KMS-11 (cell line): ENCODE data around the gene ATAD3A.
"Not testable (repeated sequence)": the region's sequence is repeated elsewhere in the genome, so short reads cannot be mapped to it uniquely, and the experiment has no call there.

ENCODE experiments used
- H2AFZ ChIP-seq: fragments of 200-600 bp; sonication (generic); 2 replicates; pipeline ENCODE4 v1.6.1; 2016; ENCODE audit warnings: antibody characterized with exemption, mixed run types, low read depth
- H3K27ac ChIP-seq: fragments of 200-600 bp; sonication (generic); 2 replicates; pipeline ENCODE4 v1.6.1; 2016; ENCODE audit warnings: mild to moderate bottlenecking, mixed run types
- H3K27me3 ChIP-seq: fragments of 200-600 bp; sonication (generic); 2 replicates; pipeline ENCODE4 v1.6.1; 2017; ENCODE audit warnings: mild to moderate bottlenecking, low read depth, mixed run types, moderate library complexity; ENCODE audit not compliant: insufficient read depth
- H3K36me3 ChIP-seq: fragments of 200-600 bp; sonication (generic); 2 replicates; pipeline ENCODE4 v1.6.1; 2017; ENCODE audit warnings: mild to moderate bottlenecking, mixed run types; ENCODE audit not compliant: insufficient read depth
- H3K4me1 ChIP-seq: fragments of 200-600 bp; sonication (generic); 2 replicates; pipeline ENCODE4 v1.6.1; 2016; ENCODE audit warnings: mild to moderate bottlenecking, low read depth, mixed run types; ENCODE audit not compliant: poor library complexity, severe bottlenecking
- H3K4me2 ChIP-seq: fragments of 200-600 bp; sonication (generic); 2 replicates; pipeline ENCODE4 v1.7.0; 2016; ENCODE audit warnings: mild to moderate bottlenecking, mixed run types
- H3K4me3 ChIP-seq: fragments of 200-600 bp; sonication (generic); IDR thresholded peaks from 2 replicates; pipeline ENCODE4 v1.6.1; 2017; ENCODE audit warnings: low read depth, low read length, mixed read lengths; ENCODE audit not compliant: insufficient read depth
- H3K79me2 ChIP-seq: fragments of 200-600 bp; sonication (generic); 2 replicates; pipeline ENCODE4 v1.6.1; 2016; ENCODE audit warnings: low read depth, mixed run types; ENCODE audit not compliant: insufficient read depth
- H3K9ac ChIP-seq: fragments of 200-600 bp; sonication (generic); 2 replicates; pipeline ENCODE4 v1.6.1; 2016; ENCODE audit warnings: mild to moderate bottlenecking, mixed run types
- H4K20me1 ChIP-seq: fragments of 200-600 bp; sonication (generic); 2 replicates; pipeline ENCODE4 v1.6.1; 2016; ENCODE audit warnings: mild to moderate bottlenecking, mixed run types; ENCODE audit not compliant: insufficient read depth
- CTCF ChIP-seq: fragments of 200-600 bp; sonication (generic); conservative IDR thresholded peaks from 2 replicates; pipeline ENCODE4 v1.6.1; 2017; ENCODE audit warnings: low read depth, mild to moderate bottlenecking, antibody characterized with exemption, low read length, moderate library complexity, mixed read lengths

Gene ATAD3A

DNA sequence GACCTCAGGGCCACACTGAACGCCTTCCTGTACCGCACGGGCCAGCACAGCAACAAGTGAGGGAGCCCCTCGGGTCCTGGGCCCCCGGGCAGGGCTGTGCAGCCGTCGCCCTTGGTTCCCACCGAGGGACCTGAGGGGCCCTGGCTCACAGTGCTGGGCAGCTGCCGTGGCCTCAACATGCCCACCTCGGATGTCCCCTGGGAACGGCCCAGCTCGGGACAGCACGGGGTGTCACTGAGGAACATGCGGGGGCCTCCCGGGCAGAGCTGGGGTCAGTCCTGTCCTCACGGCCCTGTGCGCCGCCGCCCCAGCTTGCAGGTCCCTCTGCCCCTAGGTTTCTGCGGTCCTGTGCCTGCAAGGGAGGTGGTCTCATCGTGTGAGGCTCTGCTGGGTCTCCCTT lies 14.5 kb downstream of the ATAD3A start:
- not testable (repeated sequence) for H2AFZ ChIP-seq, H3K9ac ChIP-seq, H3K27me3 ChIP-seq, H3K4me2 ChIP-seq, H3K36me3 ChIP-seq, H4K20me1 ChIP-seq, H3K4me3 ChIP-seq, H3K4me1 ChIP-seq, H3K27ac ChIP-seq, H3K79me2 ChIP-seq

DNA sequence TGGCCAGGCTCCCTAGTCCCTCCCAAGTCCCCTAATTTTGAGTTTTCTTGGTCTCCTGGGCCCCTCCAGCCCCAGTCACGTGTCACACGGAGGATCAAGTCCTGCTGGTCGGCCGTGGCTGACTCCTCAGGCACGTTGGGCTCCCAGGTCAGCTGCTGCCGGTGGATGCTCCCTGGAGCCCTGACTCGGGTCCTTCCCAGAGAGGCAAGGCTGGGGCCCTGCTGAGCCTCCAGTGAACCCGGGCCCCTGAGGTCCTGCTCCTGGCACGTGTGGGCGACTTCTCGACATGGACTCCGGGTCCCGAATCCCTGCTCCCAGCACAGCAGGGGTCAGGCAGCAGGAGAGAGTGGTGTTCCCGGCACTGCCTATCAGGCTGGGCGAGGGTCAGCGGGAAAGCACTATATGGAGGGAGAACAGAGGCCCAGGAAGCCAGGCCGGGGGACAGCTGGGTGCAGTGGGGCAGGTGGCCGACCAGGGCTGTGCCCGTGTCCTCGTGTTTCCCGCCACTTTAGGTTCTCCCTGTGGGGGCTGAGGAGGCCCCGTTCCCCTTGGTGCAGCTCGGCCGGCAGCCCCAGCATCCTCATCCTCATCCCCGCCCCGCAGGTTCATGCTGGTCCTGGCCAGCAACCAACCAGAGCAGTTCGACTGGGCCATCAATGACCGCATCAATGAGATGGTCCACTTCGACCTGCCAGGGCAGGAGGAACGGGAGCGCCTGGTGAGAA lies 15.3 kb downstream of the ATAD3A start:
- Histone ChIP-seq H3K27me3 (no peaks in the 10 kb centered on the region), H3K4me3 (no peak overlapping the region), H2AFZ (no peak overlapping the region), H3K9ac (no peak overlapping the region), H3K4me2 (no peak overlapping the region), H4K20me1 (no peaks in the 10 kb centered on the region), H3K36me3 (peaks cover 6% of the 10 kb centered on the region; the same call in 1 of the 2 replicates), H3K27ac (no peak overlapping the region), H3K4me1 (no peaks in the 10 kb centered on the region), H3K79me2 (no peaks in the 10 kb centered on the region)
- TF ChIP-seq CTCF, result no peak

- no peaks in the 10 kb centered on the region for H4K20me1 ChIP-seq
- no peaks in the 10 kb centered on the region for H3K27me3 ChIP-seq
- TF ChIP-seq CTCF, result no peak
Measured at GRCh38 chr1:1528301-1529267, 16.6 kb downstream of the ATAD3A start.

GRCh38 chr1:1529321-1529720 lies 17.4 kb downstream of the ATAD3A start:
- Histone ChIP-seq H3K4me1 (no peaks in the 10 kb centered on the region), H2AFZ (no peak overlapping the region), H3K27ac (no peak overlapping the region), H3K36me3 (peaks cover 6% of the 10 kb centered on the region; the same call in 1 of the 2 replicates), H3K4me3 (no peak overlapping the region), H4K20me1 (no peaks in the 10 kb centered on the region), H3K27me3 (no peaks in the 10 kb centered on the region), H3K79me2 (no peaks in the 10 kb centered on the region), H3K9ac (no peak overlapping the region), H3K4me2 (no peak overlapping the region)
- no peak for TF ChIP-seq CTCF

More at GRCh38 chr1:1528301-1529267, 16.6 kb downstream of the ATAD3A start:
- H3K4me2 ChIP-seq, result no peak overlapping the region
- H3K9ac ChIP-seq, result no peak overlapping the region
- no peaks in the 10 kb centered on the region for H3K4me1 ChIP-seq
- H3K36me3 ChIP-seq, result peaks cover 6% of the 10 kb centered on the region; the same call in 1 of the 2 replicates
- H2AFZ ChIP-seq, result no peak overlapping the region
- no peak overlapping the region for H3K4me3 ChIP-seq
- H3K79me2 ChIP-seq, result no peaks in the 10 kb centered on the region
- no peak overlapping the region for H3K27ac ChIP-seq
